ENCODE measurements around the gene PIK3CA.
"Not testable (repeated sequence)": the region's sequence is repeated elsewhere in the genome, so short reads cannot be mapped to it uniquely, and the experiment has no call there.

The PIK3CA gene

DNA sequence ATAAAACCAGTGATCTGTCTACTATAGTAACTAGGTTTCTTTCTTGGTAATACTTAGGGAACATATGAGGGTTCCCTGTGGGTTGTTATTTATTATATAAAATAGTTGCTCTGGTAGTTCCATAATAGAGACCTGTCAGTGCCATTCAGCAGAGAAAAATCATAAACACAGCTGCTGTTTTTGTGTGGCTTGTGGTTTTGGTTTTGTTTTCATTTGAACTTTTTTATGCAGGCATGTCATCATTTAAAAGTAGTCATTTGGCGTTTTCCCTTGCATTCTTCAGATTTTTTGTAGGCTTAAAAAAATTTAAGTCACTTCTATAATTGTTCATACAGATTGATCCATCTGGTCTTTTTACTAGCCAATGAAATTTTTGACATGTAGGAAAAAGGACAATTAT lies 47.9 kb downstream of the PIK3CA start:
- CTCF ChIA-PET = no interaction called here
- DNase-seq (ENCODE audit: low spot score) = no peak
- TF ChIP-seq, protein P1, sequence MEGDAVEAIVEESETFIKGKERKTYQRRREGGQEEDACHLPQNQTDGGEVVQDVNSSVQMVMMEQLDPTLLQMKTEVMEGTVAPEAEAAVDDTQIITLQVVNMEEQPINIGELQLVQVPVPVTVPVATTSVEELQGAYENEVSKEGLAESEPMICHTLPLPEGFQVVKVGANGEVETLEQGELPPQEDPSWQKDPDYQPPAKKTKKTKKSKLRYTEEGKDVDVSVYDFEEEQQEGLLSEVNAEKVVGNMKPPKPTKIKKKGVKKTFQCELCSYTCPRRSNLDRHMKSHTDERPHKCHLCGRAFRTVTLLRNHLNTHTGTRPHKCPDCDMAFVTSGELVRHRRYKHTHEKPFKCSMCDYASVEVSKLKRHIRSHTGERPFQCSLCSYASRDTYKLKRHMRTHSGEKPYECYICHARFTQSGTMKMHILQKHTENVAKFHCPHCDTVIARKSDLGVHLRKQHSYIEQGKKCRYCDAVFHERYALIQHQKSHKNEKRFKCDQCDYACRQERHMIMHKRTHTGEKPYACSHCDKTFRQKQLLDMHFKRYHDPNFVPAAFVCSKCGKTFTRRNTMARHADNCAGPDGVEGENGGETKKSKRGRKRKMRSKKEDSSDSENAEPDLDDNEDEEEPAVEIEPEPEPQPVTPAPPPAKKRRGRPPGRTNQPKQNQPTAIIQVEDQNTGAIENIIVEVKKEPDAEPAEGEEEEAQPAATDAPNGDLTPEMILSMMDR (conservative IDR thresholded peaks at IDR 0.05; ENCODE audit: low read depth) = no peak
- POLR2A ChIA-PET (ENCODE audit: low non-redundant PET) = no interaction called here
- H3K27ac ChIP-seq = no peak overlapping the region

DNA sequence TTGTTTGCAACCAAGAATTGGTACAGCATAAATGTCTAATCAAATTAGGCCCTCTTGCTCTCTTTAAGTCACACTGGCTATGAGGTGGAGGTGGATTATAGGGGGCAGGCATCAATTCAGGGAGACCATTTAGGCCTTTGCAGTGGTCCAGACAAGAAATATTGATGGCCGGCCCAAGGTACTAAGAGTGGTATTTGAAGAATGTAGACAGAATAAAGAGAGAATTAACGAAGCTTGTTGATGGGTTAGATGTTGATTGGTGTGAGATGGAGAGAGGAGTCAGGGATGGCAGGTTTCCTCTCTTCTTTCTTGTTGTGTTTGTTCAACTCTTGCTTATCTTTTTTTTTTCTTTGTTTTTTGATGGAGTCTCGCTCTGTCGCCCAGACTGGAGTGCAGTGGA lies 48.5 kb downstream of the PIK3CA start:
- TF ChIP-seq, protein P1 (conservative IDR thresholded peaks at IDR 0.05; ENCODE audit: low read depth) = no peak
- POLR2A ChIA-PET (ENCODE audit: low non-redundant PET) = no interaction called here
- DNase-seq (ENCODE audit: low spot score) = no peak
- H3K27ac ChIP-seq = no peak overlapping the region
- CTCF ChIA-PET = no interaction called here

DNA sequence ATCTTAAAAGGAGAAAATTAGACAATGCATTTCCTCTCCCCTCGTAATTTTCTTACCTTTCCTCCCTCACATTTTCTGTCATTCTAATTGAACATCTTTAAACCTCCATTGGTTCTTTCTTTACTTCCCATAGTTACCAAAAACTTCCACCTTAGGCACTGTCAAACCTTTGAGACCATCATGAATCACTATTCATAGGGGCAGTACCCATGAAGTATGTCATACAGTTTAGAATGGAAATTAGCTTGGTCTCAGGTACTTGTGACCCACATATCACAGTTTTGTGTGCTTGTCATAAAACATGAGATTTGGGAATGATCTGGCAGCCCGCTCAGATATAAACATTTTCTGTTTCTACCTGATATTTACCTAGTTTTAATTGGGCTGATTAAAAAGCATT lies 52.6 kb downstream of the PIK3CA start:
- no peak overlapping the region for H3K27ac ChIP-seq
- CTCF ChIA-PET = no interaction called here
- POLR2A ChIA-PET (ENCODE audit: low non-redundant PET) = no interaction called here
- DNase-seq (ENCODE audit: low spot score) = no peak
- TF ChIP-seq, protein P1 (conservative IDR thresholded peaks at IDR 0.05; ENCODE audit: low read depth) = no peak

DNA sequence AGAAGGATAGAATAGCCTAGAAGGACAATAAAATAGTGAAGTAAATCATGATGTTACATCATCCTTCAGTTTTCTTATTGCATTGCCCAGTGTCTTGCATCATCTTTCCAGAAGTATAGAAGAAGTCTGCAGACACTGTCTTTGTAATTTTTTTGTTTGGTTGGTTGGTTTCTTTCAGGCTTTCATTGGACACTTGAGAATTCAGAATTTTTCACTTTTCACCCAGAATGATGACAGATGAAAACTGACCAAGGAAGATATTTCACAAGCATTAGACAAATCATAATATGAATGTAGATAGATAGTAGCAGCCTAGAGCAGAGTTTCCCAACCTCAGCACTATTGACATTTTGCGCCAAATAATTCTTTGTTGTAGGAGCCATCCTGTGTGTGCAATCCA lies 67.4 kb downstream of the PIK3CA start:
- CTCF ChIA-PET; H3K27ac ChIP-seq; DNase-seq (ENCODE audit: low spot score); POLR2A ChIA-PET (ENCODE audit: low non-redundant PET): not testable (repeated sequence)

DNA sequence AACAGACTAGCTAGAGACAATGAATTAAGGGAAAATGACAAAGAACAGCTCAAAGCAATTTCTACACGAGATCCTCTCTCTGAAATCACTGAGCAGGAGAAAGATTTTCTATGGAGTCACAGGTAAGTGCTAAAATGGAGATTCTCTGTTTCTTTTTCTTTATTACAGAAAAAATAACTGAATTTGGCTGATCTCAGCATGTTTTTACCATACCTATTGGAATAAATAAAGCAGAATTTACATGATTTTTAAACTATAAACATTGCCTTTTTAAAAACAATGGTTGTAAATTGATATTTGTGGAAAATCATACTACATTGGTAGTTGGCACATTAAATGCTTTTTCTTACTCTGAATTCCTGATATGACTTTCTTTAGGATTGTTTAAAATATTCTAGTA lies 70.1 kb downstream of the PIK3CA start:
- H3K27ac ChIP-seq = not testable (repeated sequence)

DNA sequence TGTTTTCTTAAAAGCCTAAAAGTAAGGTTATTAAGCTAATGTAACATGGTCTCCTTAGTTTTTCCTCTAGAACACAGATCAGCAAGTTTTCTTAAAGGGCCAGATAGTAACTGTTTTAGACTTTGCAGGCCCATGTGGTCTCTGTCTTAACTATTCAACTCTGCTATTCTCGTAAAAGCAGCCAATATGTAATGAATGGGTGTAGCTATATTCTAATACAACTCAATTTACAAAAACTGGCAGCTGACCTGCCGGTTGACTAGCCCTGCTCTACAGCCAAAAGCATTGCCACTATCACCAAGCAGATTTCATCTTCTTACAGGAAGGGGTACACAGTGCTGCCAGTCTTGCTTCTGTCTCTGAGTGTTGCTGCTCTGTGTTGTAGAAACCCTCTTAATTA lies 75.4 kb downstream of the PIK3CA start:
- CTCF ChIA-PET = interaction anchor here (0.6 kb wide), 1 partner anchor 39 kb away, joined by 3 read pairs; no protein-coding TSS in a partner anchor
- no peak for DNase-seq (ENCODE audit: low spot score)
- POLR2A ChIA-PET (ENCODE audit: low non-redundant PET) = no interaction called here
- TF ChIP-seq, protein P1 (conservative IDR thresholded peaks at IDR 0.05; ENCODE audit: low read depth) = no peak
- no peak overlapping the region for H3K27ac ChIP-seq

More for the DNA sequence above, 70.1 kb downstream of the PIK3CA start:
- CTCF ChIA-PET; POLR2A ChIA-PET (ENCODE audit: low non-redundant PET); DNase-seq (ENCODE audit: low spot score): not testable (repeated sequence)

DNA sequence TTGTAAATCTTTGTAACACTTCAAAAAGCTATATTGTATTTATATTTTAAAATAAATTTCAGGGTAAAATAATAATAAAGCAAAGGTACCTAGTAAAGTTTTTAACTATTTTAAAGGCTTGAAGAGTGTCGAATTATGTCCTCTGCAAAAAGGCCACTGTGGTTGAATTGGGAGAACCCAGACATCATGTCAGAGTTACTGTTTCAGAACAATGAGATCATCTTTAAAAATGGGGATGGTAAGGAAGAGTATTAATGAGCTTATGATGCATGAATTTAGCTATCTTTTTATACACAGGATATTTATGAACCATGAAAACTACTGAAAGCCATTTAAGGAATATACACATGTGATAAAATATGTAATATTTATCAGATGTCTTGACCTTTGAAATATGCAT lies 76.4 kb downstream of the PIK3CA start:
- POLR2A ChIA-PET (ENCODE audit: low non-redundant PET) = no interaction called here
- TF ChIP-seq, protein P1 (conservative IDR thresholded peaks at IDR 0.05; ENCODE audit: low read depth) = no peak
- CTCF ChIA-PET = no interaction called here
- no peak for DNase-seq (ENCODE audit: low spot score)
- no peak overlapping the region for H3K27ac ChIP-seq

DNA sequence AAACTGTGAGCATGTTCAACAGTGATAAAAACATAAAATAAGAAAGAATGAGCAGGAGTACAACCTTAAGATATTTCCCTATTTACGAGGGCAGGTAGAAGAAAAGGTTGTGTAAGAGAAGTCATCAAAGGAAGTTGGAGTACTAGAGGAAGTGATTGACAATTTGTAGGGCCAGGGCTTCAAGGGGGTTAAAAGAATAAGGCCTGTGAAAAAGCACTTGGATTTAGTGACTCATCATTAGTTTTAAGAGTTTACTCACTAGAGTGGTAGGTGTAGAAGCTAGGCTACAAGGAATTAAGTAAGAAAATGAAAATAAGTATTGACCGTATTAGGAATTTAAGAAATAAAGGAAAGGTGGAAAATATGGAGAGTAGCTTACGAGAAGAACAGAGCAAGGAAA lies 79.2 kb downstream of the PIK3CA start:
- H3K27ac ChIP-seq = no peak overlapping the region
- ChIA-PET CTCF (no interaction called here), POLR2A (ENCODE audit: low non-redundant PET) (no interaction called here)
- peak; percentile 45 for DNase-seq (ENCODE audit: low spot score)
- TF ChIP-seq, protein P1 (conservative IDR thresholded peaks at IDR 0.05; ENCODE audit: low read depth) = no peak

Measured in RWPE1 (cell line).